ENCODE results near the gene NLRC5. TPM values are rescaled to one million over a fixed set of nuclear protein-coding genes. Genes with fewer than 3 reads are reported as not detected.

Gene NLRC5
- total RNA-seq, 1 experiment from 2014 or later = 2.4 TPM

DNA sequence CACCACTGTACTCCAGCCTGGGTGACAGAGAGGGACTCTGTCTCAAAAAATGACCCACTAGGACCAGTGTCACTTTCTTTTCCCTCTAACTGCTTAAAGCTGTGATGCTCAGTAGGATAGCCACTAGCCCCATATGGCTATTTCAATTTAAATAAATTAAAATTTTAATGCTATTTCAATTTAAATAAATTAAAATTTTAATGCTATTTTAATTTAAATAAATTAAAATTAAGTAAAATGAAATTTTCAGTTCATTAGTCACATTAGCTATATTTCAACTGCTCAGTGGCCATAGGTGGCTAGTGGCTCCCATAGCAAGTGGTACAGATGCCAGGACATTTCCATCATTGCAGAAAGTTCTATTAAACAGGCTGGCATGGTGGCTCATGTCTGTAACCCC, 43.0 kb downstream of the NLRC5 start:
- H2BK20ac ChIP-seq (ENCODE audit: low read depth, low read length, poor library complexity, severe bottlenecking) = no peak overlapping the region
- no peak overlapping the region for H4K91ac ChIP-seq (ENCODE audit: insufficient read length, low read depth, low read length)
- no peaks in the 10 kb centered on the region; the same call in 1 of the 2 replicates for H3K4me1 ChIP-seq (ENCODE audit: insufficient read depth, low read length)
- H2BK12ac ChIP-seq (ENCODE audit: insufficient read length, low read depth, low read length) = no peak overlapping the region
- H2BK5ac ChIP-seq (ENCODE audit: insufficient read length, low read length) = no peak overlapping the region
- no peak overlapping the region for H2BK15ac ChIP-seq (ENCODE audit: low read depth, low read length)
- H3K79me2 ChIP-seq (ENCODE audit: insufficient read depth, low read length) = no peaks in the 10 kb centered on the region
- H2AK5ac ChIP-seq (ENCODE audit: insufficient read length, low read length) = no peak overlapping the region
- TF ChIP-seq, protein P1, sequence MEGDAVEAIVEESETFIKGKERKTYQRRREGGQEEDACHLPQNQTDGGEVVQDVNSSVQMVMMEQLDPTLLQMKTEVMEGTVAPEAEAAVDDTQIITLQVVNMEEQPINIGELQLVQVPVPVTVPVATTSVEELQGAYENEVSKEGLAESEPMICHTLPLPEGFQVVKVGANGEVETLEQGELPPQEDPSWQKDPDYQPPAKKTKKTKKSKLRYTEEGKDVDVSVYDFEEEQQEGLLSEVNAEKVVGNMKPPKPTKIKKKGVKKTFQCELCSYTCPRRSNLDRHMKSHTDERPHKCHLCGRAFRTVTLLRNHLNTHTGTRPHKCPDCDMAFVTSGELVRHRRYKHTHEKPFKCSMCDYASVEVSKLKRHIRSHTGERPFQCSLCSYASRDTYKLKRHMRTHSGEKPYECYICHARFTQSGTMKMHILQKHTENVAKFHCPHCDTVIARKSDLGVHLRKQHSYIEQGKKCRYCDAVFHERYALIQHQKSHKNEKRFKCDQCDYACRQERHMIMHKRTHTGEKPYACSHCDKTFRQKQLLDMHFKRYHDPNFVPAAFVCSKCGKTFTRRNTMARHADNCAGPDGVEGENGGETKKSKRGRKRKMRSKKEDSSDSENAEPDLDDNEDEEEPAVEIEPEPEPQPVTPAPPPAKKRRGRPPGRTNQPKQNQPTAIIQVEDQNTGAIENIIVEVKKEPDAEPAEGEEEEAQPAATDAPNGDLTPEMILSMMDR (conservative IDR thresholded peaks at IDR 0.05) = no peak
- no peak overlapping the region for H3K18ac ChIP-seq (ENCODE audit: insufficient read length, low read depth, low read length)
- Mint-ChIP-seq H3K9me3 (no peaks in the 10 kb centered on the region), H3K4me1 (peaks cover 9 to 16% of the 10 kb centered on the region in 2 experiments; a peak in 3 of 4 replicates), H3K36me3 (ENCODE audit: insufficient read depth in 1 of 3, low read depth in 3 of 3) (no peaks in the 10 kb centered on the region), H3K27me3 (ENCODE audit: low read depth) (peaks cover 4% of the 10 kb centered on the region), H3K27ac (peak overlapping the region in 1 of 3 experiments; percentile 55; a peak in 1 of 7 replicates), H3K4me3 (no peak overlapping the region)
- no peaks in the 10 kb centered on the region for H3K23me2 ChIP-seq (ENCODE audit: insufficient read length, low read depth, low read length, poor library complexity, severe bottlenecking)
- no peak overlapping the region for H3K9ac ChIP-seq (ENCODE audit: extremely low read depth, insufficient read length, low read length)
- no peak overlapping the region for H3K4me2 ChIP-seq (ENCODE audit: insufficient read depth, insufficient read length, low read length)
- H3K23ac ChIP-seq (ENCODE audit: insufficient read length, low read depth, low read length) = no peak overlapping the region
- no peaks in the 10 kb centered on the region for H4K20me1 ChIP-seq (ENCODE audit: control insufficient read depth, insufficient read depth, insufficient read length)
- H3T11ph ChIP-seq (ENCODE audit: low read length) = no peak overlapping the region
- no peak overlapping the region for H2AFZ ChIP-seq (ENCODE audit: low read length)
- no peaks in the 10 kb centered on the region for H3K9me3 ChIP-seq (ENCODE audit: control insufficient read depth, low read depth, low read length)
- no peak overlapping the region for H3K27ac ChIP-seq (ENCODE audit: insufficient read length, low read depth, low read length)
- H3K56ac ChIP-seq (ENCODE audit: insufficient read length, low read depth, low read length) = no peak overlapping the region
- H3K27me3 ChIP-seq (ENCODE audit: insufficient read depth, low read length) = no peaks in the 10 kb centered on the region
- H3K79me1 ChIP-seq (ENCODE audit: insufficient read depth, low read depth, low read length, poor library complexity, severe bottlenecking) = no peaks in the 10 kb centered on the region
- no peak overlapping the region for H4K8ac ChIP-seq (replicated peaks; ENCODE audit: insufficient read length, low read depth, low read length)
- no peak for DNase-seq
- H4K5ac ChIP-seq (ENCODE audit: insufficient read length, low read depth, low read length) = no peak overlapping the region
- H3K4ac ChIP-seq (ENCODE audit: low read depth, low read length) = no peak overlapping the region
- no peak overlapping the region for H3K14ac ChIP-seq (ENCODE audit: insufficient read depth, low read length)
- no peak overlapping the region for H2BK120ac ChIP-seq (ENCODE audit: low read depth, low read length, poor library complexity, severe bottlenecking)

Data from H9 (cell line).